ENCODE measurements around the gene MOGAT1.

DNA sequence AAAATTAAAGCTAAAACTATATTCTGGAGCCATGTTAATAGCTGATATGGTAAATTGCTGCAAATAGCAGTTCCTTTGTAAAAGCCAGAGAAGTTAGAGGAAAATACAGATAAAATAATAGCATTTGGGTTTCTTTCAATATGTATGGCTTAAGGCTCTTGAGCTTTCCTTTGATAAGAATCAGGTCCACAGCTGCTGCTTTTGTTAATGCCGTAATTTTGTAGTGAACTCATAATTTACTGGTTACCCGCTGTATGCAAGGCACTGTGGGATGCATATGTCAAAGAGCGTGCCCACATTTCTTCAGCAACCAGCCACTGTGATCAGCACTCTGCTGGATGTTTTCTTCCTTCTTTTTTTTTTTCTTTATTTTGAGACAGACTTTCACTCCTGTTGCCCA, 79.1 kb downstream of the MOGAT1 start:
- TF ChIP-seq CTCF (conservative IDR thresholded peaks at IDR 0.05; ENCODE audit: low read depth, low read length), result no peak
- TF ChIP-seq EZH2 (IDR thresholded peaks at IDR 0.05; ENCODE audit: borderline replicate concordance, low read depth, low read length, poor library complexity, severe bottlenecking), result no peak

All from A673 (cell line).